Left cardiac atrium (tissue), 4 donors: Measurements from ENCODE around the gene CDH11. TPM values are rescaled to one million over a fixed set of nuclear protein-coding genes. Genes with fewer than 3 reads are reported as not detected.

ENCODE experiments used
- ATAC-seq, 2 donors: fragments of 200-7000 bp; cut with Tn5 transposase; one replicate each; pipeline ENCODE4 v1.9.1; 2020; ENCODE audit warnings: mild to moderate bottlenecking in 2 of 2, moderate library complexity in 2 of 2
- DNase-seq: peaks from one replicate; pipeline ENCODE4 v3.0.0-alpha.2; 2020
- intact Hi-C, 2 donors: fragments of 100-400 bp; cut with DNase I; formaldehyde crosslinking; loops; one replicate each; pipeline versions ENCODE4 v1.14.1 to v1.15.1; 2022 to 2023
- total RNA-seq, 2 donors: library from RNA; stranded (reverse); fragmentation: NEBNext Ultra II Directional; extraction: Animal tissue kit (Norgen Biotek cat#: 25700); gene quantifications; one replicate each; pipeline ENCODE4 v1.2.1, GENCODE V29; 2021
- donor health status: DM: no; HTN: yes; CAD: no.
- donor health status: DM: no; HTN: yes; CAD: no; lungs with severe emphysema.
- donor health status: DM: yes; HTN: yes; CAD: no.
- donor health status: Dilated cardiomyopathy.

The CDH11 gene
- total RNA-seq, 2 donors from 2014 or later = 12.8 to 48.7 TPM

DNA sequence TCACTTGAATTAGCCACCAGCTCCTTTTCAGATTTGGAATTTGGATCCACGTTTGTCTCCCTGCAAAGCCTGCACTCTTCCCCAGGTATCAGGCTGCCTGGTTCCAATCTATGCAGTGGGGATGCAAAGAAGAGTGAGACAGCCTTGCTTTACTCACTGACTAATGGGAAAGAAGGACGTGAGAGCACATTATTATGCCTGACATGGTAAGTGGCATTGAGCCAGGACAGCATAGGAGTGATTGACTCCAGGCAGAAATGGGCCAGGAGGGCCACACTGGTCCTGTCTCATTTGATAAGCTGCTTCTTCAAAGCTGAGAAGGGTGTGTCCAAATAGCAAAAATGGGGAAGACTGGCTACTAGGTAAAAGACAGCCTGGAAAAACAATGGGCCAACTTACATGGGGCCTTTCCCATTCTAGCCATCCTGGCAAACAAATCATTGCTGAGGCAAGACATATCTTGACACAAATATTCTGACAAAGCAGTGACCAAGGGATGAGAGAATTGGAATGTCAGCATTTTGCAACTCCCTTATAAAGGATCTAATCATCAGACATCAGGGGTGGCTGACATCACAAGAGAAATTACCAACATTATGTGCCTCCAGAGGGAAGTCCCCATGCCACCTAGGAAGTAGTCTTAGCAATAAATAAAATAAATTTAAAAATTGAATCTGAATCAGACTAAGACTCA, 38.6 kb downstream of the CDH11 start:
- intact Hi-C loops = no loop called here

DNA sequence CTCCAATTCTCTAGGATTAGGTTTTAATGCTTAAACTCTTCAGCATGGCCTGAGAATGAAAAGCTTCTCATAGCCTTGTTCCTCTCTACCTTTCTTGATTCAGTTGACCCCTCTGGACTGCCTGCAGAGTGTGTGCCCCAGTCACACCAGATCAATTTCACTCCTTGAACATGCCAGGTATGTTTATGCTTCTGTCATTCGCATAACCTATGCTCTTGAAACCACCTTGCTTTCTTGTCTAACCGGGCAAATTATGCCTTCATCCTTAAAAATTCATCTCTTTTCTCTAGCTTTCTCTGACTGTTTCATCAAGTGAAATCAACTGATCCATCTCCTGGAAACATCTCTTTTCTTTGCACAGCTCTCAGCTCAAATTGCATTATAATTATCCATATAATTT, 42.3 kb downstream of the CDH11 start:
- DNase-seq (no peak), ATAC-seq (no peak)
- intact Hi-C loops = no loop called here

More for the DNA sequence above, 38.6 kb downstream of the CDH11 start:
- ATAC-seq = no peak
- no peak for DNase-seq

DNA sequence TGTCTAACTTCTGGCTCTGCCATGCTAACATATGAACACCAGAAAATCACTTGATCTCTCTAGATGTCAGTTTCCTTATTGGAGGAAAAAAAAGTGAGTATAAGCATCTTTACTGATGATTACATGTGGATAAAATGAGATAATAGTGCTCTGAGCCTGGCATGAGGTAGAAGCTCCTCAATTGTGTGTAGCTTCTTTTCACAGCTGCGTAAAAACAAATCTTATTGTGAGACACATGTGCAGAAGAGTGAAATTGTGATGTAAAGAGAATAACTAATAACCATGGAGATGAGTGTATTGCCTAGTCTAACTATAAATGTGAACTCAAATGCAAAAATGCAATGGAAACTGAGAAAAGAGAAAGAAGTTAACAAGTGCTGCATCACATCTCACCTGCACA, 44.7 kb downstream of the CDH11 start:
- no peak for DNase-seq
- intact Hi-C loops = no loop called here
- ATAC-seq = no peak

DNA sequence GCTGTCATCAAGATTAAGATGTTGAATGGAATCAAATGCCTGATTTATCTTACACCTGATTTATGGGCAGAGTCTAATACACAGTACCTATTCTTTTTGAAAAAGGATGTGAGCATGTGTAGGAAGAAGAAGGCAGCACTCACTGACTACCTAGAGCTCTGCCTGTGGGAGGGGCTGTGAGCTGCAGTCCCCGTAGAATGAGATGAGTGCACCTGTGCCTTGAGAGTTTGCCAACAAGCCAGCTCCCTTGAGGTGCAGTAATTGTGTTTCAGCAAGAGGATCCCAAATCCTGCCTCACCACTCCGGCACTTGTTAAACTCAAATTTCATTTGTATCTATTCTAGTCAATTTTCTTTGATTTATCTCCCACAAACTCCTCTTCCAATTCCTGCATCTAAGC, 46.0 kb downstream of the CDH11 start:
- ATAC-seq (no peak), DNase-seq (no peak)
- intact Hi-C loops = no loop called here

DNA sequence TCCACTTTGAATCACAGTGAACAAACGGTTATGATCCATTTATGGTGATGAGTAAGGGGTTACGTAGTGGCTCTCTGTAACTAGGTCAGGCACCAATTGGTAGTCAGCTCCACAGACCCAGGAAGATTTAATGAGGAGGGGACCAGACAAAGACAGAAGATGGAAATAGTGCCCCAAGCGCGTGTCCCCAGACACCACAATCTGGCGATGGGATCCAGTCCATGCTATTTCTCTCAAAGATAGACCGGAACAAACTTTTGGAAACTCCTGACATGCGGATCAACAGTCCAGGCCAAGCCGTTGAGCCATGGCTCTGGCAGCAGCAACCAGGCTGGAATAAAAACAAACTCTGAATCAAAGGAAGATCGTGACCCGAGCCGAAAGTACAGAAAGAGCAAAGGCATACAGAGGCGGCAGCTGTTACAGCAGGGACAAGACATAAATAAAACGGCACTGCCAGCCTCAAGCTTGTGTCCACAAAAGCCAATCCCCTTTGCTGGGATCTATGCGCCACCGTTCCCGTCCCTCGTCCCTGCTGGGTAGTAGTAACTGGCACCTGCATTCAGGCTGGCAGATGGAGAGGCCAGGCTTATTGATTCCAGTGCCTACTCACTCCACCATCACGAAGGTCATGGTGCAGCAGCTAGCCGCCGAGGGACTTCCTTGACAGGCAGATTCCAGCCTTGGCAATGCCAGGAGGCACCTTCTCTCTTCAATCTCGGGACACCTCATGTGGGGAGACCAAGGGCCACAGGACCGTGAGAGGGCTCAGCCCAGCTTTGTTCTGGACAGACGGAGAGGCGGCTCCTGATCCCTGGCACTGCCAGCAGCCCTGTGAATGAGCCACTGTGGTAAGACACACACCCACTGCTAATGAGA, 50.2 kb downstream of the CDH11 start:
- intact Hi-C loops = no loop called here
- ATAC-seq (peak; percentile 62 to 72), DNase-seq (peak; percentile 55)

DNA sequence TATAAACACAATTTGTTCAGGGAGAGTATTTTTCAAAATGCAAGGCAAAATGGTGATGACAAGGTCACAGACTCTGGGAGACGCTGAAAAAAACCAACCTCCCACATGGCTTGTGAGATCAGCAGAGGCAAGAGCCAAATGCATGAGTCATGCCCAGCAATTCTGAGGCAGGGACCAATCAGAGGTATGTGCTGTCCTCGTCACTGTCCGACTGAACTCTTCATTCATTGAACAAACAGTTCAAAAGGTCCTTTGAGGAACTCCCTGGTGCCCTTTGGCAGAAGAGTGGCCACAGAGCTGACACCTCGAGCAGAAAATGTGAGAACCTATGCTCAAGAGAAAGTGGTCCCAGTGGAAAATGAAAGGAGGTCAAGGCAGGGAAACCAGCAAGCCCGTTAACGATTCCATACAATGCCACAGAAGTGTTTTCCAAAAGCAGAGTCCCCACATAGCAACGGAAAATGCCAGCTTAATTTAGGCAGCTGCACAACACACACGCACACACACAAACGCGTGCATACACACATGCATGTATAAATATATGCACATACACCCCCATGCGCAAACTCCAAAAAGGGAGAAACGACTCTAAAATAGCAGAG, 50.9 kb downstream of the CDH11 start:
- DNase-seq = peak; percentile 81
- ATAC-seq = peak; percentile 94 to 96
- intact Hi-C loops = no loop called here

DNA sequence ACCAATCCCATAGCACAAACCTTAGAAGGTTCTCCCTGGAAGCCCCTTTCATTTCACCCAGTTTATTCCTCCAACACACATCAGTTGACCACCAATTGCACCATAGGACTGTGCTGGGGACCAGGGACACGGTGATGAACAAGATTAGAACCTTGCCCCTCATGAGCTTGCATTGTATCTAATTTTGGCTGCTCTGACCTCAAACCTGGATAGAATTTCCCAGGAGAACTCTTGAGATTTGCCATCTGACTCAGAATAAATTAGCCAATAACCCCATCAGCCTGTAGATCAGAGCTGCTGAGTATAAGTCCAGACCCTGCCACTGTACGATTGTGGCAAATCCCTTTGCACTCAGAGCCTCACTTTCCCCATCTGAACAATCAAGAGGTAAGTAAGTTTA, 52.1 kb downstream of the CDH11 start:
- no peak for ATAC-seq
- no peak for DNase-seq
- intact Hi-C loops = no loop called here

DNA sequence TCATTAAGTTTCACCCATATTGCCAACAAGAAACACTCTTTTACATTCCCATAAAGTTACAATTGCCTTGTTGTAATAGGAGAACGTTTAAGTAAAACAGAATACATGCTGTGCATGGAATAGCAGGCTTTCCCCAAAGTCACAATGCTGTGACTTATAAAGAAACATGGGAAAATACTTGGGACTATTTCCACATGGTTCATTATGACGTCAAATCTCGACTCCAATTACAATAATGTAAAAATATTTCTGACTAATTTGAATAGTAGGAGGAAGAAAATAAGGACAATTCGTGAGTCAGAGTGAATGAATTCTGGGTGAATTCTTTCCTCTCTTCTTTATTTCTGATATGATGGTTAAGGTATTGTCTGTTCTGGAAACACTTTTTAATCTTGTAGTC, 52.8 kb downstream of the CDH11 start:
- intact Hi-C loops = no loop called here
- no peak for DNase-seq
- no peak for ATAC-seq

DNA sequence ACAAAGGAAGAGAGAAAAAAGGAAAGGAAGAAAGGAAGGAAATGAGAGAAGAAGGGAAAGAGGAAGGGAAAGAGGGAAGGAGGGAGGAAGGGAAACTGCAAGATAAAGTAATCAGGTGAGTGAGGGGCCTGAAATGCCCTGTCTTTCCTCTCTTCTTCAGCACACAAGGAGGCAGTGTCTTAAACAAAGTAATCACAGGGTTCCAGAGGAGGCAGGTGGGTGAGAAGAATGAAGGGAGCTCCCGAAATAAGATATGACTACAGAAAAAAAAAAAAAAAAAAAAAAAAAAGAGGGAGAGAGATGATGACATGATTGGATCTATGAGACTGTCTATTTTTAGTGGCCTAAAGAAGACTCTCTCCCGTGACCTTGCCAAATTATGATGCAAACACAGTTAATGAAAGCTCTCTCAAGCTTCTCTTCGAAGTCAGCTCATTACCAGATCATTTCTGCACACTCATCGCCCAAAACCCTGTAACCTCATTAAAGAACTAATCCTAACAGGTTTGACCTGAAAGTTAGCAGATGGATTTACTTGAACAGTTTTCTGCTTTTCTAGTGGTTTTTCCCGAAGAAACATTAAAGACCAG, 53.6 kb downstream of the CDH11 start:
- DNase-seq (no peak), ATAC-seq (peak in 1 of 2 donors; percentile 16)
- intact Hi-C loops = no loop called here

DNA sequence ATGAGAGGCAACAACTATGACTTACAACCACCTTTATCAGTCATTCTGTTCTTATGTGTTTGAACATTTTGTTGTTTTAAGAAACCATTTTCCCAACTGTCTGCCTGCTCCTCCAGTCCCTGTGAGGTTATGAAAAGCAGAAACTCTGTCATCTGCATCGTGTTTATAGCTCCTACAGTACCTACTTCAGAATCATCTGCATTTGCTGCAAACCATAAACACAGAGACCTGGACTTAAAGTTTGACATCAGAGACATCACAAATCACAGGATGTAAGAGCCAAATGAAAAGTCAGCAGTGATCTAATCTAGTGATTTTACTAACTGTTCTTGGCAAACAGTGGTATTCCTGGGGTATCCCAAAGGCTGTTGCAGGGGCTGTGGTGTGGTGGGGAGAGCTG, 55.2 kb downstream of the CDH11 start:
- intact Hi-C loops = no loop called here
- DNase-seq (no peak), ATAC-seq (no peak)

DNA sequence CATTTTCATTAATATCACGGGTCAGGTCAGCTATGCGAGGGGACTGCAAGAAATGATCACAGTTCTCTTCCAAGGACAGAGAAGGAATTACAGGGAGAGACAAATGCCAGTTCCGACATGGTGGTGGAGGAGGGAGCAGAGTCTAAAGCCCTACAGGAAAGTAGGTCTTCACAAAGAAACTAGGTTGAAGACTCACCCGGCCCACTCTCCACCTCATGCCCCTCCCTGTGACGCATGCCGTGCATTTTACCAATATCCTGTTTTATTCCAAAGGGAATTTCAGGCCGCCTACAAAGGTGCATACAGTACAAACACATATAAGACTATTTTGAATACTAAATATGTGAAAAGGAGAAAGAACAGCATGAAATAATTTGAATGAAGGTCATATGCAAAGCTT, 56.8 kb downstream of the CDH11 start:
- DNase-seq (no peak), ATAC-seq (no peak)
- intact Hi-C loops = no loop called here

DNA sequence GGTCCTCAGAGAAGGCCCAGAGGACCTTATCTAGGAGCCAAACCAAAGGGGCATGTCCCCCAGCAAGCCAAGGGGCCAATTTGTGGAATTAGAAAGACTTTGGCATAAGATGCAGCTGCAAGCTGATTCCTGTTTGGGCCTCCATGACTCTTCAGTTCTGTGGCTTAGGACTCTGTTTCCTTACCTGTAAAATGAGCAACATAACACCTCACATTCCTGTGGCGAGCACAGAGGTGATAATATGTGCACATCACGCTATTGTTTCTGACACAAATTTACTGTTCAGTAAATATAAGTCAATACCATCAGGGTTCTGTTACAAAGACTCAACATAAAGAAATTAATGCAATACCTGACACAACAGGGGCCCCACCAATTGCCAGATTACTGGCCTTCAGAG, 57.7 kb downstream of the CDH11 start:
- DNase-seq = no peak
- no peak for ATAC-seq
- intact Hi-C loops = no loop called here

DNA sequence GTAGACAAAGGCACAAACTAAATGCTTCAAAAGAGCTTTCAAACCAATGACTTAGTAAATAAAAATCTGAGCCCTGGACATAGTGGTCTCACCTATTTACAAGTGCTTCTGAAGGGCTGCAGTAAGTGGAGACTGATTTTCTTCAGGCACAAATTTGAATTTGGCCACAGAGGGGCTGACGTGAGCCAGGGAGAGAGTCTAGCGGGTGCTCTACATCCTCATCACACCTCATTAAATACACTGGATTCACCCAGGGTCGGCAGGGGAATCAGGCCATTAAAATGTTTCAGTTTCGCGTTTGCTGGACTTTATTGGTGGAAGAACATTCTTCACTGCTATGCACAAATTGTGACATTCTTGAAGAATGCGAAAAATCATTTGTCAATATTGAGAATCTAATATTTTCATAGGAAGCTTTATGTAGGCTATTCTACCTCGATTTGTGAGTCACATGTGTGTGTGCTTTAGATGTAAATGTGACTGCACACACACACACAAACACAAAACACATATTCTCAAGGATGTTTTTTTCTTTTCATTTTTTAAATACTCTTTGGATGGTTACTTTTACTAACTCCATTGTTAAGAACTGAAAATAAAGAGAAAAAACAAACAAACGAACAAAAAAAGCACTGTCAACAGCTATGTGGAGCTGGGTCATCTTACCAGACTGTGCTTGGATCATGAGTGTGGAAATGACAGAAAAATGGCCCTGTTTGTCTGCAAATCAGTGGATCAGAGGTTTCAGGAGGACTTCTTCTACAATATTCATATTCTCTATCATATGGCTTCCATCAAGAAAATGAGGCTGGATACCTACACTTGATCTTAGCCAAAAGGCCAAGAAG, 58.9 kb downstream of the CDH11 start:
- DNase-seq = no peak
- intact Hi-C loops = no loop called here
- ATAC-seq = no peak

DNA sequence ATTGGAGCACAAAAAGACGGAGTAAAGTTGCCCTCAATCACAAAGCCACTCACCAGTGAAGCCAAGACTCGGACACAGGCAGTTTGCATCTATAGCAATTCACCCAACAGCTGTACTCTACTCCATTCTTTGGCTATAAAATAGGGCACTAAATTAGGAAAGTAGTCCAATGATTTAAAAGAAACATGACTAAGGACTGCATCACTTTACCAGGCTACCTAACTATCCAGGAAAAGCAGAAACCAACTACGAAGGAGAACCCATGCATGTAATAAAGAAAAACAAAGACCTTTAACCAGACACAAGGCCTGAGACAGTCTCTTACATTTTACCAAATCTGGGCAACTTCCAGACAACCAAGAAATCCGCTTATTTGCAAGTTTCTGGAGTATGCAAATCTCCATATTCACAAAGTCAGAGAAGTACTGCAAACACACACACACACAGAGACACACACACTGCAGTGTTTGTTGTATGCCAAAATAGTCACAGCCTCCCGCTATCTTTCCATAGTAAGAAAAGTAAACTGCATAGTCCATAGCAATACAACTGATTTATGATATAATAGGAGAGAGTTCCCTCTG, 59.8 kb downstream of the CDH11 start:
- DNase-seq = no peak
- no peak for ATAC-seq
- intact Hi-C loops = no loop called here

DNA sequence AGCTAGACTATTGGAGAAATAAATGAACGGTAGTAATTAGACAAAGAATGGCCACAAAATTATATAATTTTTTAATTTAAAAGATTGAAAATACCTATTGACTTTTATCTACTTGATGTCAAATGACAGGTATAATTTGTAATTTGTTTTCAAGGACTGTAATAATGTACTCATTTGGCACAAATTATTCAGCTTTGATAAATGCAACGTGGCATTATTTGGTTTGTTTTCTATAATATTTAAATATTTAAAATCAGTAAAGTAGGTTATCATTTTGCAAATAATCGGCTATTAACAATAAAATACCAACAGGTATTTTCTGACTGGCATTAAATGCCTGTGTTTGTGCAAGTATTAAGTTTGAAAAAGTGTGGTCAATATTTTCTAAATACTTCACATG, 60.6 kb downstream of the CDH11 start:
- intact Hi-C loops = no loop called here
- no peak for DNase-seq
- ATAC-seq = no peak

DNA sequence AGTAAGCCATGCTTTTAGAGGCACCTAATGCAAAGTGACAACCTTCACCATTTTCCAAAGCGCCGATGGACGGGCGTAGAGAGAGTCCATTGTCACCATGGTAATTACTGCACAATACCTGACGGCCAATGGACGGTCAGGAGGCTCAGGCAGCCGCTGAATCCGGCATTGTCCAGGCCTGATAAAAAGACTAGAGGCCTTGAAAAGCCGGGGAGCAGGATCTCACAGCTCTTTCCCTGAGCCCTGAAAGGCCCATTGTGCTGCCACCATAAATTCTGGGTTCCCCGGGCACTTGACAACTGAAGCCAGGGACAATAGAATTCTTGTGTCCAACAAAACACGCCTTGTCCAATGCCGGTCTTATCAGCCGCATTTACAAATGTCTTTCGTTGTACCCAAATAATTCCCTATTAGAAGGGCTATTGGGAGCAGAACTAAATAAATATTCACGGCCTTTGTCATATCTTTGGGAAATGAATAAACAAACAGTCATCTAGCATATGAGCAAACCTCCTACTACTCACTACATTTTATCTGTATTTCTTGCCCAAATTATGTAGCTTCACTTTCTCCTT, 62.4 kb downstream of the CDH11 start:
- DNase-seq (no peak), ATAC-seq (no peak)
- intact Hi-C loops = no loop called here

DNA sequence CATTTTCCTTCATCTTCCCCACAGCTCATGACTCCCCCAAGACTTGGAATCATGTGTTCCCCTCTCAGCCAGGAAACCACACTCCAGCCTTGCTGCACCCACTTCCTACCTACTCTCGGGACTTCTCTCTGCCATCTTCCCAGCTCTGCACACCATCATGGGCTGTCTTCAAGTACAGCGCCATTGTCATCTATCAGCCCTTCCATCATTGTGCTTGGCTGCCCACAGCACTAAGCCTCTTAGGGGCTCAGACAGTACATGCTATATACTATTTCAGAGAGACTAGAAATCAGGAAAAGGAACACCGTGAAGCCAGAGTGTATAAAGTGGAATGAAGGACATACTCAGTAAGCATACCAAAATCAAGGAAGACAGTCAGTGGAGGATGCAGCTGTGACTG, 64.7 kb downstream of the CDH11 start:
- no peak for ATAC-seq
- intact Hi-C loops = no loop called here
- DNase-seq = no peak

DNA sequence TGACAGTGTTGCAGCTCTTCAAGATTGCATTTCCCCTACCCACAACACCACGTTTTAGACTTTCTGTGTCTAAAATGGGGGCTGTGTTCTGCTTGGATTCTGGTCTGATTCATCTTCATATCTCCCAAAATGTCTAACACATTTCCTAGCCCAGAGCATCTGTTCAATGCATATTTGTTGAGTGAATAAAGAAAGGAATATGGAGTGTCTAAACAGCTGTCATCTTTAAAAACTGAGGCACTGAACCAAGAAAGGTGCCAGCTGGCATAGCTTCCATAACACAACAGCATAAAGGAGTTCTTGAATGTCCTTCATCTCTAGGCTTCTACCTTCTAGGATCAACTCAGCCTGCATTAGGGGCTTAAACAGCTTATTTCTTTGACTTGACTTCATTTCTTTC, 67.4 kb downstream of the CDH11 start:
- no peak for ATAC-seq
- no peak for DNase-seq
- intact Hi-C loops = no loop called here
